ENCODE measurements around the gene PCDHB6.
"Not testable (repeated sequence)": the region's sequence is repeated elsewhere in the genome, so short reads cannot be mapped to it uniquely, and the experiment has no call there.

DNA sequence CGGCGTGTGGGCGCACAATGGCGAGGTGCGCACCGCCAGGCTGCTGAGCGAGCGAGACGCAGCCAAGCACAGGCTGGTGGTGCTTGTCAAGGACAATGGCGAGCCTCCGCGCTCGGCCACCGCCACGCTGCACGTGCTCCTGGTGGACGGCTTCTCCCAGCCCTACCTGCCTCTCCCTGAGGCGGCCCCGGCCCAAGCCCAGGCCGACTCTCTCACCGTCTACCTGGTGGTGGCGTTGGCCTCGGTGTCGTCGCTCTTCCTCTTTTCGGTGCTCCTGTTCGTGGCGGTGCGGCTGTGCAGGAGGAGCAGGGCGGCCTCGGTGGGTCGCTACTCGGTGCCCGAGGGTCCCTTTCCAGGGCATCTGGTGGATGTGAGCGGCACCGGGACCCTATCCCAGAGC lies 2.2 kb downstream of the PCDHB6 start:
- TF ChIP-seq, protein P1, sequence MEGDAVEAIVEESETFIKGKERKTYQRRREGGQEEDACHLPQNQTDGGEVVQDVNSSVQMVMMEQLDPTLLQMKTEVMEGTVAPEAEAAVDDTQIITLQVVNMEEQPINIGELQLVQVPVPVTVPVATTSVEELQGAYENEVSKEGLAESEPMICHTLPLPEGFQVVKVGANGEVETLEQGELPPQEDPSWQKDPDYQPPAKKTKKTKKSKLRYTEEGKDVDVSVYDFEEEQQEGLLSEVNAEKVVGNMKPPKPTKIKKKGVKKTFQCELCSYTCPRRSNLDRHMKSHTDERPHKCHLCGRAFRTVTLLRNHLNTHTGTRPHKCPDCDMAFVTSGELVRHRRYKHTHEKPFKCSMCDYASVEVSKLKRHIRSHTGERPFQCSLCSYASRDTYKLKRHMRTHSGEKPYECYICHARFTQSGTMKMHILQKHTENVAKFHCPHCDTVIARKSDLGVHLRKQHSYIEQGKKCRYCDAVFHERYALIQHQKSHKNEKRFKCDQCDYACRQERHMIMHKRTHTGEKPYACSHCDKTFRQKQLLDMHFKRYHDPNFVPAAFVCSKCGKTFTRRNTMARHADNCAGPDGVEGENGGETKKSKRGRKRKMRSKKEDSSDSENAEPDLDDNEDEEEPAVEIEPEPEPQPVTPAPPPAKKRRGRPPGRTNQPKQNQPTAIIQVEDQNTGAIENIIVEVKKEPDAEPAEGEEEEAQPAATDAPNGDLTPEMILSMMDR (IDR thresholded peaks at IDR 0.05; ENCODE audit: insufficient read depth, low read depth, low read length): not testable (repeated sequence)
- not testable (repeated sequence) for TF ChIP-seq EZH2 (IDR thresholded peaks at IDR 0.05; ENCODE audit: insufficient read depth, low read length)
